HEK293 (cell line): ENCODE data around the gene IRF2.

Source experiments
- CTCF ChIA-PET: fragments of 350-600 bp; formaldehyde crosslinking; extraction: SDS; loops from one replicate; lab custom pipeline; 2021; ENCODE audit warnings: antibody characterized with exemption; lab: Yijun Ruan, JAX
- POLR2A ChIA-PET: fragments of 300-600 bp; formaldehyde crosslinking; extraction: SDS; loops from one replicate; lab custom pipeline; 2020; ENCODE audit warnings: antibody characterized with exemption, inconsistent platforms; lab: Yijun Ruan, JAX
- H3K27ac ChIP-seq: fragments of 200-500 bp; sonication (Bioruptor generic); 2 replicates; pipeline ENCODE4 v1.5.1; 2014; ENCODE audit warnings: low read depth, low read length, control low read depth, inconsistent platforms; ENCODE audit errors: extremely low read depth
- H3K36me3 ChIP-seq, 2 experiments: fragments of 200-500 bp in 1 of 2; sonication (Bioruptor generic) in 1 of 2; 1 replicate in 1 of 2; 2 replicates in 1 of 2; pipeline ENCODE4 v1.5.1; 2014 to 2017; ENCODE audit warnings: inconsistent platforms in 2 of 2, low read length in 2 of 2; ENCODE audit not compliant: control insufficient read depth in 2 of 2, insufficient read depth in 1 of 2
- H3K4me1 ChIP-seq: fragments of 200-500 bp; sonication (Bioruptor generic); 2 replicates; pipeline ENCODE4 v1.5.1; 2014; ENCODE audit warnings: mild to moderate bottlenecking, low read length, inconsistent platforms; ENCODE audit not compliant: control insufficient read depth, insufficient read depth
- H3K4me3 ChIP-seq: 2 replicates; pipeline ENCODE4 v1.5.1; 2011; ENCODE audit warnings: low read depth, mild to moderate bottlenecking, control low read depth, low read length, moderate library complexity
- H3K9me3 ChIP-seq: fragments of 200-500 bp; sonication (Bioruptor generic); 2 replicates; pipeline ENCODE4 v1.5.1; 2014; ENCODE audit warnings: low read depth, low read length, inconsistent platforms; ENCODE audit not compliant: control insufficient read depth, insufficient read depth
- ELK4 ChIP-seq: IDR thresholded peaks from 2 replicates; pipeline ENCODE4 v1.6.1; 2011; ENCODE audit warnings: mild to moderate bottlenecking, low read depth, low read length, borderline replicate concordance
- IKZF3 ChIP-seq: fragments of 450-650 bp; IDR thresholded peaks from 2 replicates; pipeline ENCODE4 v1.5.0; 2018; ENCODE audit warnings: missing biosample characterization, mild to moderate bottlenecking, missing genetic modification characterization, moderate library complexity
- KLF1 ChIP-seq: fragments of 450-650 bp; formaldehyde crosslinking; IDR thresholded peaks from 2 replicates; pipeline ENCODE4 v1.5.1; 2016; ENCODE audit warnings: missing biosample characterization, missing genetic modification characterization
- KLF10 ChIP-seq: fragments of 450-650 bp; IDR thresholded peaks from 2 replicates; pipeline ENCODE4 v1.5.1; 2018; ENCODE audit warnings: missing biosample characterization, mild to moderate bottlenecking, missing genetic modification characterization
- KLF16 ChIP-seq: fragments of 450-650 bp; formaldehyde crosslinking; IDR thresholded peaks from 2 replicates; pipeline ENCODE4 v1.5.1; 2017; ENCODE audit warnings: missing biosample characterization, missing genetic modification characterization
- KLF8 ChIP-seq: fragments of 450-650 bp; formaldehyde crosslinking; IDR thresholded peaks from 2 replicates; pipeline ENCODE4 v1.5.1; 2016; ENCODE audit warnings: missing biosample characterization, missing genetic modification characterization
- KLF9 ChIP-seq: fragments of 450-650 bp; formaldehyde crosslinking; IDR thresholded peaks from 2 replicates; pipeline ENCODE4 v1.5.1; 2016; ENCODE audit warnings: missing biosample characterization, missing genetic modification characterization, low read depth
- OVOL3 ChIP-seq: fragments of 450-650 bp; formaldehyde crosslinking; IDR thresholded peaks from 2 replicates; pipeline ENCODE4 v1.5.1; 2016; ENCODE audit warnings: missing biosample characterization, missing genetic modification characterization
- SP3 ChIP-seq: fragments of 450-650 bp; formaldehyde crosslinking; IDR thresholded peaks from 2 replicates; pipeline ENCODE4 v1.5.1; 2016; ENCODE audit warnings: missing biosample characterization, missing genetic modification characterization
- YY2 ChIP-seq: fragments of 450-650 bp; formaldehyde crosslinking; IDR thresholded peaks from 2 replicates; pipeline ENCODE4 v1.5.1; 2016; ENCODE audit warnings: missing biosample characterization, missing genetic modification characterization
- ZFP3 ChIP-seq: fragments of 450-650 bp; formaldehyde crosslinking; IDR thresholded peaks from 2 replicates; pipeline ENCODE4 v1.5.1; 2016; ENCODE audit warnings: low read depth, missing biosample characterization, missing genetic modification characterization
- ZFP41 ChIP-seq: fragments of 450-650 bp; formaldehyde crosslinking; IDR thresholded peaks from 2 replicates; pipeline ENCODE4 v1.5.1; 2016; ENCODE audit warnings: missing biosample characterization, missing genetic modification characterization, borderline replicate concordance
- ZNF10 ChIP-seq: fragments of 450-650 bp; formaldehyde crosslinking; IDR thresholded peaks from 2 replicates; pipeline ENCODE4 v1.5.1; 2017; ENCODE audit warnings: missing biosample characterization, missing genetic modification characterization
- ZNF138 ChIP-seq: fragments of 450-650 bp; formaldehyde crosslinking; IDR thresholded peaks from 2 replicates; pipeline ENCODE4 v1.5.1; 2016; ENCODE audit warnings: missing biosample characterization, missing genetic modification characterization, borderline replicate concordance
- ZNF221 ChIP-seq: fragments of 450-650 bp; formaldehyde crosslinking; IDR thresholded peaks from 2 replicates; pipeline ENCODE4 v1.5.1; 2017; ENCODE audit warnings: missing biosample characterization, missing genetic modification characterization, borderline replicate concordance
- ZNF350 ChIP-seq: fragments of 450-650 bp; formaldehyde crosslinking; IDR thresholded peaks from 2 replicates; pipeline ENCODE4 v1.5.0; 2017; ENCODE audit warnings: missing biosample characterization, mild to moderate bottlenecking, missing genetic modification characterization
- ZNF354C ChIP-seq: fragments of 450-650 bp; formaldehyde crosslinking; IDR thresholded peaks from 2 replicates; pipeline ENCODE4 v1.5.1; 2016; ENCODE audit warnings: missing biosample characterization, missing genetic modification characterization, low read depth, borderline replicate concordance
- ZNF362 ChIP-seq: fragments of 450-650 bp; formaldehyde crosslinking; IDR thresholded peaks from 2 replicates; pipeline ENCODE4 v1.5.1; 2016; ENCODE audit warnings: missing biosample characterization, missing genetic modification characterization
- ZNF366 ChIP-seq: fragments of 450-650 bp; formaldehyde crosslinking; conservative IDR thresholded peaks from 2 replicates; pipeline ENCODE4 v1.5.1; 2016; ENCODE audit warnings: missing biosample characterization, missing genetic modification characterization
- ZNF394 ChIP-seq: fragments of 450-650 bp; formaldehyde crosslinking; IDR thresholded peaks from 2 replicates; pipeline ENCODE4 v1.5.1; 2016; ENCODE audit warnings: missing biosample characterization, missing genetic modification characterization, mild to moderate bottlenecking, moderate library complexity, borderline replicate concordance
- ZNF416 ChIP-seq: fragments of 450-650 bp; formaldehyde crosslinking; IDR thresholded peaks from 2 replicates; pipeline ENCODE4 v1.5.1; 2016; ENCODE audit warnings: missing biosample characterization, missing genetic modification characterization
- ZNF473 ChIP-seq: fragments of 450-650 bp; formaldehyde crosslinking; IDR thresholded peaks from 2 replicates; pipeline ENCODE4 v1.5.1; 2017; ENCODE audit warnings: missing biosample characterization, missing genetic modification characterization
- ZNF48 ChIP-seq: fragments of 450-650 bp; formaldehyde crosslinking; IDR thresholded peaks from 2 replicates; pipeline ENCODE4 v1.5.1; 2016; ENCODE audit warnings: missing biosample characterization, missing genetic modification characterization
- ZNF529 ChIP-seq: fragments of 450-650 bp; formaldehyde crosslinking; IDR thresholded peaks from 2 replicates; pipeline ENCODE4 v1.5.1; 2017; ENCODE audit warnings: missing genetic modification characterization, missing biosample characterization; ENCODE audit not compliant: insufficient replicate concordance
- ZNF544 ChIP-seq: fragments of 450-650 bp; formaldehyde crosslinking; IDR thresholded peaks from 2 replicates; pipeline ENCODE4 v1.5.0; 2017; ENCODE audit warnings: missing biosample characterization, missing genetic modification characterization
- ZNF585B ChIP-seq: fragments of 450-650 bp; formaldehyde crosslinking; IDR thresholded peaks from 2 replicates; pipeline ENCODE4 v1.5.1; 2016; ENCODE audit warnings: missing biosample characterization, missing genetic modification characterization
- ZNF621 ChIP-seq: fragments of 450-650 bp; formaldehyde crosslinking; IDR thresholded peaks from 2 replicates; pipeline ENCODE4 v1.5.1; 2017; ENCODE audit warnings: missing biosample characterization, missing genetic modification characterization
- ZNF677 ChIP-seq: fragments of 450-650 bp; IDR thresholded peaks from 2 replicates; pipeline ENCODE4 v1.5.0; 2018; ENCODE audit warnings: missing biosample characterization, mild to moderate bottlenecking, missing genetic modification characterization, moderate library complexity
- ZNF776 ChIP-seq: fragments of 450-650 bp; formaldehyde crosslinking; IDR thresholded peaks from 2 replicates; pipeline ENCODE4 v1.5.0; 2017; ENCODE audit warnings: missing biosample characterization, missing genetic modification characterization, borderline replicate concordance
- ZXDB ChIP-seq: fragments of 450-650 bp; formaldehyde crosslinking; IDR thresholded peaks from 2 replicates; pipeline ENCODE4 v1.5.1; 2016; ENCODE audit warnings: missing biosample characterization, missing genetic modification characterization
- TF ChIP-seq, protein P1 (sequence below): fragments of 450-650 bp; formaldehyde crosslinking; IDR thresholded peaks from 2 replicates; pipeline ENCODE4 v1.5.1; 2016; ENCODE audit warnings: missing biosample characterization, missing genetic modification characterization
- TF ChIP-seq, protein P2 (sequence below): fragments of 450-650 bp; formaldehyde crosslinking; IDR thresholded peaks from 2 replicates; pipeline ENCODE4 v1.5.1; 2016; ENCODE audit warnings: missing biosample characterization, missing genetic modification characterization
- TF ChIP-seq, protein P3 (sequence below): fragments of 450-650 bp; formaldehyde crosslinking; IDR thresholded peaks from 2 replicates; pipeline ENCODE4 v1.5.1; 2016; ENCODE audit warnings: missing biosample characterization, missing genetic modification characterization

IRF2 gene

GRCh38 chr4:184420402-184420801 lies 53.9 kb downstream of the IRF2 start:
- CTCF ChIA-PET, result no interaction called here
- Histone ChIP-seq H3K36me3 (peaks cover 0 to 50% of the 10 kb centered on the region in 2 experiments; a peak in 2 of 3 replicates), H3K9me3 (no peaks in the 10 kb centered on the region), H3K27ac (no peak overlapping the region), H3K4me1 (no peaks in the 10 kb centered on the region), H3K4me3 (no peak overlapping the region)
- POLR2A ChIA-PET, result no interaction called here
- TF ChIP-seq ZNF677 (tag by site-specific recombination), result no peak
- no peak for TF ChIP-seq ZFP41 (tag by site-specific recombination)
- TF ChIP-seq ZNF366 (tag by site-specific recombination), result no peak
- TF ChIP-seq, protein P1, sequence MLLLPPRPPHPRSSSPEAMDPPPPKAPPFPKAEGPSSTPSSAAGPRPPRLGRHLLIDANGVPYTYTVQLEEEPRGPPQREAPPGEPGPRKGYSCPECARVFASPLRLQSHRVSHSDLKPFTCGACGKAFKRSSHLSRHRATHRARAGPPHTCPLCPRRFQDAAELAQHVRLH (tag by site-specific recombination), result no peak
- TF ChIP-seq ZNF48 (tag by site-specific recombination), result no peak
- TF ChIP-seq ZXDB (tag by site-specific recombination), result no peak
- TF ChIP-seq YY2, result no peak
- TF ChIP-seq KLF9 (tag by site-specific recombination), result no peak
- TF ChIP-seq ZNF776 (tag by site-specific recombination), result no peak
- TF ChIP-seq IKZF3, result no peak
- TF ChIP-seq SP3 (tag by site-specific recombination), result no peak
- TF ChIP-seq, protein P2, sequence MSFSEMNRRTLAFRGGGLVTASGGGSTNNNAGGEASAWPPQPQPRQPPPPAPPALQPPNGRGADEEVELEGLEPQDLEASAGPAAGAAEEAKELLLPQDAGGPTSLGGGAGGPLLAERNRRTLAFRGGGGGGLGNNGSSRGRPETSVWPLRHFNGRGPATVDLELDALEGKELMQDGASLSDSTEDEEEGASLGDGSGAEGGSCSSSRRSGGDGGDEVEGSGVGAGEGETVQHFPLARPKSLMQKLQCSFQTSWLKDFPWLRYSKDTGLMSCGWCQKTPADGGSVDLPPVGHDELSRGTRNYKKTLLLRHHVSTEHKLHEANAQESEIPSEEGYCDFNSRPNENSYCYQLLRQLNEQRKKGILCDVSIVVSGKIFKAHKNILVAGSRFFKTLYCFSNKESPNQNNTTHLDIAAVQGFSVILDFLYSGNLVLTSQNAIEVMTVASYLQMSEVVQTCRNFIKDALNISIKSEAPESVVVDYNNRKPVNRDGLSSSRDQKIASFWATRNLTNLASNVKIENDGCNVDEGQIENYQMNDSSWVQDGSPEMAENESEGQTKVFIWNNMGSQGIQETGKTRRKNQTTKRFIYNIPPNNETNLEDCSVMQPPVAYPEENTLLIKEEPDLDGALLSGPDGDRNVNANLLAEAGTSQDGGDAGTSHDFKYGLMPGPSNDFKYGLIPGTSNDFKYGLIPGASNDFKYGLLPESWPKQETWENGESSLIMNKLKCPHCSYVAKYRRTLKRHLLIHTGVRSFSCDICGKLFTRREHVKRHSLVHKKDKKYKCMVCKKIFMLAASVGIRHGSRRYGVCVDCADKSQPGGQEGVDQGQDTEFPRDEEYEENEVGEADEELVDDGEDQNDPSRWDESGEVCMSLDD (tag by site-specific recombination), result no peak
- TF ChIP-seq ZNF416, result no peak
- TF ChIP-seq ZNF362 (tag by site-specific recombination), result no peak
- TF ChIP-seq OVOL3 (tag by site-specific recombination), result no peak
- no peak for TF ChIP-seq ZNF10 (tag by site-specific recombination)
- TF ChIP-seq ELK4, result no peak
- no peak for TF ChIP-seq ZNF138 (tag by site-specific recombination)

- CTCF ChIA-PET, result no interaction called here
- H3K36me3 ChIP-seq, result peaks cover 0 to 50% of the 10 kb centered on the region in 2 experiments; a peak in 2 of 3 replicates
- H3K4me1 ChIP-seq, result no peaks in the 10 kb centered on the region
- no peak for TF ChIP-seq ZNF221 (tag by site-specific recombination)
- no peak for TF ChIP-seq ZNF394 (tag by site-specific recombination)
- TF ChIP-seq ZNF350 (tag by site-specific recombination), result no peak
- TF ChIP-seq KLF10 (tag by site-specific recombination), result no peak
- no peak for TF ChIP-seq ZFP3 (tag by site-specific recombination)
- no peak for TF ChIP-seq ZNF354C (tag by site-specific recombination)
- TF ChIP-seq, protein P3, sequence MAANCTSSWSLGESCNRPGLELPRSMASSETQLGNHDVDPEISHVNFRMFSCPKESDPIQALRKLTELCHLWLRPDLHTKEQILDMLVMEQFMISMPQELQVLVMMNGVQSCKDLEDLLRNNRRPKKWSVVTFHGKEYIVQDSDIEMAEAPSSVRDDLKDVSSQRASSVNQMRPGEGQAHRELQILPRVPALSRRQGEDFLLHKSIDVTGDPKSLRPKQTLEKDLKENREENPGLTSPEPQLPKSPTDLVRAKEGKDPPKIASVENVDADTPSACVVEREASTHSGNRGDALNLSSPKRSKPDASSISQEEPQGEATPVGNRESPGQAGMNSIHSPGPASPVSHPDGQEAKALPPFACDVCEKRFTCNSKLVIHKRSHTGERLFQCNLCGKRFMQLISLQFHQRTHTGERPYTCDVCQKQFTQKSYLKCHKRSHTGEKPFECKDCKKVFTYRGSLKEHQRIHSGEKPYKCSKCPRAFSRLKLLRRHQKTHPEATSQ (tag by site-specific recombination), result no peak
- no peak for TF ChIP-seq ZNF529
- TF ChIP-seq ZNF473, result no peak
- no peak for TF ChIP-seq ZNF585B (tag by site-specific recombination)
- no peak for TF ChIP-seq KLF1
- TF ChIP-seq ZXDB (tag by site-specific recombination), result no peak
- no peak for TF ChIP-seq KLF8 (tag by site-specific recombination)
- no peak for TF ChIP-seq KLF16 (tag by site-specific recombination)
- TF ChIP-seq ZNF621 (tag by site-specific recombination), result no peak
- no peak for TF ChIP-seq ZNF544 (tag by site-specific recombination)
Measured at GRCh38 chr4:184419976-184420375, 54.4 kb downstream of the IRF2 start.

More at GRCh38 chr4:184419976-184420375, 54.4 kb downstream of the IRF2 start:
- POLR2A ChIA-PET, result no interaction called here
- no peaks in the 10 kb centered on the region for H3K9me3 ChIP-seq
- no peak overlapping the region for H3K4me3 ChIP-seq
- H3K27ac ChIP-seq, result no peak overlapping the region
